Measurements from ENCODE around the gene FAM3A. TPM values are rescaled to one million over a fixed set of nuclear protein-coding genes. Genes with fewer than 3 reads are reported as not detected.
A peak's percentile ranks its signal among the peaks of the same experiment; 100 is the strongest.
"Not testable (repeated sequence)": the region's sequence is repeated elsewhere in the genome, so short reads cannot be mapped to it uniquely, and the experiment has no call there.

FAM3A gene
- 10 to 100 TPM; 18.2 to 36.6 (median 22.6) TPM for total RNA-seq

- H3K4me3 ChIP-seq: peak within 1 kb of the TSS; percentile 55 to 73 (median 65)
- peak within 1 kb of the TSS; percentile 93 to 95 for H3K27ac ChIP-seq
- peak; percentile 80 to 94 (median 90) for ATAC-seq (replicated peaks in 6 of 8)
- peaks cover 11 to 22% of the 10 kb centered on the region in 2 donors for H3K4me1 ChIP-seq (replicated peaks in 1 of 2)
- in situ Hi-C loops (cut with MboI; ENCODE audit: low pct_unique_long_range_greater_than_20kb in 2 of 9, low sequenced_read_pairs in 9 of 9, unreplicated experiment in 9 of 9): no loop called here
- 0% methylated on average over 1 of the region's 59 CpGs; no CpG with 5 or more reads in 9 of the 10 experiments for WGBS, 10 experiments
Measured at GRCh38 chrX:154515966-154516655, at the start of gene FAM3A. Gene FAM3A (minus strand): TSS chrX:154516232. CDS start chrX:154515772, 460 bp downstream.

- WGBS, 10 experiments: no CpG with 5 or more reads among the region's 10 CpGs
- H3K27ac ChIP-seq; H3K4me3 ChIP-seq; H3K4me1 ChIP-seq (replicated peaks in 1 of 2); in situ Hi-C loops (cut with MboI; ENCODE audit: low pct_unique_long_range_greater_than_20kb in 2 of 9, low sequenced_read_pairs in 9 of 9, unreplicated experiment in 9 of 9): not testable (repeated sequence)
- peak in 7 of 8 experiments; percentile 49 to 93 (median 88) for ATAC-seq (replicated peaks in 6 of 8)
Measured at GRCh38 chrX:154562295-154562694, 46.3 kb upstream of the FAM3A start.

GRCh38 chrX:154560326-154560725 is 44.3 kb upstream of the FAM3A start:
- H3K4me1 ChIP-seq (replicated peaks in 1 of 2); in situ Hi-C loops (cut with MboI; ENCODE audit: low pct_unique_long_range_greater_than_20kb in 2 of 9, low sequenced_read_pairs in 9 of 9, unreplicated experiment in 9 of 9); H3K27ac ChIP-seq; H3K4me3 ChIP-seq: not testable (repeated sequence)
- no CpG with 5 or more reads among the region's 31 CpGs for whole genome bisulfite sequencing, 10 experiments
- ATAC-seq (replicated peaks in 6 of 8): peak in 4 of 8 experiments; percentile 67 to 91 (median 73)

- in situ Hi-C loops (cut with MboI; ENCODE audit: low pct_unique_long_range_greater_than_20kb in 2 of 9, low sequenced_read_pairs in 9 of 9, unreplicated experiment in 9 of 9); H3K4me3 ChIP-seq; H3K27ac ChIP-seq; ATAC-seq (replicated peaks in 6 of 8); H3K4me1 ChIP-seq (replicated peaks in 1 of 2): not testable (repeated sequence)
- WGBS, 10 experiments: no CpG with 5 or more reads among the region's 21 CpGs
Measured at GRCh38 chrX:154558896-154559295, 42.9 kb upstream of the FAM3A start.

GRCh38 chrX:154558060-154558690 is 42.1 kb upstream of the FAM3A start:
- H3K4me3 ChIP-seq; H3K4me1 ChIP-seq (replicated peaks in 1 of 2); H3K27ac ChIP-seq; in situ Hi-C loops (cut with MboI; ENCODE audit: low pct_unique_long_range_greater_than_20kb in 2 of 9, low sequenced_read_pairs in 9 of 9, unreplicated experiment in 9 of 9): not testable (repeated sequence)
- WGBS, 10 experiments: no CpG with 5 or more reads among the region's 24 CpGs
- peak in 2 of 8 experiments; percentile 27 to 66 for ATAC-seq (replicated peaks in 6 of 8)

- H3K4me1 ChIP-seq (replicated peaks in 1 of 2); H3K4me3 ChIP-seq; in situ Hi-C loops (cut with MboI; ENCODE audit: low pct_unique_long_range_greater_than_20kb in 2 of 9, low sequenced_read_pairs in 9 of 9, unreplicated experiment in 9 of 9); H3K27ac ChIP-seq: not testable (repeated sequence)
- peak in 1 of 8 experiments; percentile 4 for ATAC-seq (replicated peaks in 6 of 8)
- 71% methylated on average over 2 of the region's 18 CpGs; no CpG with 5 or more reads in 9 of the 10 experiments for WGBS, 10 experiments
Measured at GRCh38 chrX:154552112-154552806, 36.2 kb upstream of the FAM3A start.

- in situ Hi-C loops (cut with MboI; ENCODE audit: low pct_unique_long_range_greater_than_20kb in 2 of 9, low sequenced_read_pairs in 9 of 9, unreplicated experiment in 9 of 9): no loop called here
- H3K4me3 ChIP-seq: no peak overlapping the region
- WGBS, 10 experiments: 80 to 83% methylated on average over 1 of the region's 1 CpG; no CpG with 5 or more reads in 8 of the 10 experiments
- H3K4me1 ChIP-seq (replicated peaks in 1 of 2): peaks cover 4 to 5% of the 10 kb centered on the region in 2 donors
- H3K27ac ChIP-seq: no peak overlapping the region
- ATAC-seq (replicated peaks in 6 of 8): no peak
Measured at GRCh38 chrX:154549766-154550165, 33.7 kb upstream of the FAM3A start.

GRCh38 chrX:154548028-154548316 is 31.9 kb upstream of the FAM3A start:
- 6 to 29% (median 20%) methylated on average over 1 to 6 of the region's 9 CpGs; no CpG with 5 or more reads in 6 of the 10 experiments for WGBS, 10 experiments
- peaks cover 4 to 5% of the 10 kb centered on the region in 2 donors for H3K4me1 ChIP-seq (replicated peaks in 1 of 2)
- peak overlapping the region; percentile 95 to 98 for H3K27ac ChIP-seq
- H3K4me3 ChIP-seq: peak overlapping the region; percentile 71 to 97 (median 90)
- in situ Hi-C loops (cut with MboI; ENCODE audit: low pct_unique_long_range_greater_than_20kb in 2 of 9, low sequenced_read_pairs in 9 of 9, unreplicated experiment in 9 of 9): no loop called here
- ATAC-seq (replicated peaks in 6 of 8): no peak

GRCh38 chrX:154547245-154548027 is 31.4 kb upstream of the FAM3A start, which contains the start of gene IKBKG:
Gene IKBKG (plus strand): TSS chrX:154547620. CDS start chrX:154552003, 4,383 bp downstream.
- whole genome bisulfite sequencing, 10 experiments: 38 to 60% methylated on average over 1 to 3 of the region's 69 CpGs; no CpG with 5 or more reads in 8 of the 10 experiments
- in situ Hi-C loops (cut with MboI; ENCODE audit: low pct_unique_long_range_greater_than_20kb in 2 of 9, low sequenced_read_pairs in 9 of 9, unreplicated experiment in 9 of 9): no loop called here

GRCh38 chrX:154546354-154547244 is 30.6 kb upstream of the FAM3A start, which contains the start of gene G6PD:
Gene G6PD (minus strand): TSS chrX:154546846. CDS start chrX:154546155, 691 bp downstream.
- 0 to 34% methylated on average over 2 to 5 of the region's 92 CpGs; no CpG with 5 or more reads in 8 of the 10 experiments for WGBS, 10 experiments
- H3K27ac ChIP-seq: peak within 1 kb of the TSS; percentile 95 to 98
- in situ Hi-C loops (cut with MboI; ENCODE audit: low pct_unique_long_range_greater_than_20kb in 2 of 9, low sequenced_read_pairs in 9 of 9, unreplicated experiment in 9 of 9): no loop called here

More at GRCh38 chrX:154547245-154548027, 31.4 kb upstream of the FAM3A start, which contains the start of gene IKBKG:
- peak within 1 kb of the TSS; percentile 95 to 98 for H3K27ac ChIP-seq
- H3K4me1 ChIP-seq (replicated peaks in 1 of 2): peaks cover 4 to 5% of the 10 kb centered on the region in 2 donors
- peak; percentile 77 to 92 (median 90) for ATAC-seq (replicated peaks in 6 of 8)
- H3K4me3 ChIP-seq: peak within 1 kb of the TSS; percentile 71 to 97 (median 90)

GRCh38 chrX:154545673-154546274 is 29.7 kb upstream of the FAM3A start:
- H3K27ac ChIP-seq: no peak overlapping the region
- 57 to 100% (median 90%) methylated on average over 1 to 6 of the region's 17 CpGs; no CpG with 5 or more reads in 7 of the 10 experiments for WGBS, 10 experiments
- in situ Hi-C loops (cut with MboI; ENCODE audit: low pct_unique_long_range_greater_than_20kb in 2 of 9, low sequenced_read_pairs in 9 of 9, unreplicated experiment in 9 of 9): no loop called here
- ATAC-seq (replicated peaks in 6 of 8): no peak
- peaks cover 4 to 5% of the 10 kb centered on the region in 2 donors for H3K4me1 ChIP-seq (replicated peaks in 1 of 2)
- H3K4me3 ChIP-seq: peak overlapping the region; percentile 71 to 97 (median 90)

More at GRCh38 chrX:154546354-154547244, 30.6 kb upstream of the FAM3A start, which contains the start of gene G6PD:
- Histone ChIP-seq H3K4me1 (replicated peaks in 1 of 2) (peaks cover 4 to 5% of the 10 kb centered on the region in 2 donors), H3K4me3 (peak within 1 kb of the TSS; percentile 71 to 97 (median 90))
- ATAC-seq (replicated peaks in 6 of 8): peak; percentile 40 to 82 (median 78)
